H9 (cell line): ENCODE data around the gene THSD7B. TPM values are rescaled to one million over a fixed set of nuclear protein-coding genes. Genes with fewer than 3 reads are reported as not detected.

Source experiments
- DNase-seq: peaks from one replicate; pipeline ENCODE4 v3.0.0-alpha.2; 2017
- H2AFZ ChIP-seq: one replicate; pipeline ENCODE4 v1.6.1; 2013; ENCODE audit warnings: mild to moderate bottlenecking, low read length, control low read depth, moderate library complexity
- H2AK5ac ChIP-seq: 2 replicates; pipeline ENCODE4 v1.6.1; 2013; ENCODE audit warnings: low read length, control low read depth, mixed read lengths; ENCODE audit not compliant: insufficient read length
- H2BK120ac ChIP-seq: one replicate; pipeline ENCODE4 v1.6.1; 2013; ENCODE audit warnings: low read depth, mild to moderate bottlenecking, low read length, control low read depth, inconsistent platforms; ENCODE audit not compliant: poor library complexity, severe bottlenecking
- H2BK12ac ChIP-seq: 2 replicates; pipeline ENCODE4 v1.6.1; 2013; ENCODE audit warnings: low read length, control low read depth, mixed read lengths, low read depth; ENCODE audit not compliant: insufficient read length
- H2BK15ac ChIP-seq: 2 replicates; pipeline ENCODE4 v1.6.1; 2013; ENCODE audit warnings: low read depth, low read length, control low read depth
- H2BK20ac ChIP-seq: one replicate; pipeline ENCODE4 v1.6.1; 2013; ENCODE audit warnings: low read depth, mild to moderate bottlenecking, low read length, control low read depth, inconsistent platforms; ENCODE audit not compliant: poor library complexity, severe bottlenecking
- H2BK5ac ChIP-seq: 2 replicates; pipeline ENCODE4 v1.6.1; 2013; ENCODE audit warnings: low read length, control low read depth, mixed read lengths; ENCODE audit not compliant: insufficient read length
- H3K14ac ChIP-seq: 2 replicates; pipeline ENCODE4 v1.6.1; 2013; ENCODE audit warnings: low read length, control low read depth; ENCODE audit not compliant: insufficient read depth
- H3K18ac ChIP-seq: 2 replicates; pipeline ENCODE4 v1.6.1; 2013; ENCODE audit warnings: low read depth, mild to moderate bottlenecking, mixed read lengths, low read length, control low read depth; ENCODE audit not compliant: insufficient read length
- H3K23ac ChIP-seq: 2 replicates; pipeline ENCODE4 v1.6.1; 2013; ENCODE audit warnings: low read length, control low read depth, mixed read lengths, low read depth; ENCODE audit not compliant: insufficient read length
- H3K23me2 ChIP-seq: 2 replicates; pipeline ENCODE4 v1.6.1; 2013; ENCODE audit warnings: low read depth, mild to moderate bottlenecking, mixed read lengths, low read length, control low read depth; ENCODE audit not compliant: insufficient read length, poor library complexity, severe bottlenecking
- H3K27ac ChIP-seq: 2 replicates; pipeline ENCODE4 v1.5.1; 2013; ENCODE audit warnings: low read length, control low read depth, mixed read lengths, low read depth; ENCODE audit not compliant: insufficient read length
- H3K27me3 ChIP-seq: 2 replicates; pipeline ENCODE4 v1.6.1; 2013; ENCODE audit warnings: low read length, control low read depth, inconsistent platforms; ENCODE audit not compliant: insufficient read depth
- H3K4ac ChIP-seq: 2 replicates; pipeline ENCODE4 v1.6.1; 2013; ENCODE audit warnings: low read depth, mild to moderate bottlenecking, control low read depth, inconsistent platforms, low read length, moderate library complexity
- H3K4me1 ChIP-seq: 2 replicates; pipeline ENCODE4 v1.6.1; 2013; ENCODE audit warnings: low read length, control low read depth, inconsistent platforms; ENCODE audit not compliant: insufficient read depth
- H3K4me2 ChIP-seq: 2 replicates; pipeline ENCODE4 v1.6.1; 2013; ENCODE audit warnings: low read length, control low read depth, mixed read lengths; ENCODE audit not compliant: insufficient read length, insufficient read depth
- H3K56ac ChIP-seq: 2 replicates; pipeline ENCODE4 v1.6.1; 2013; ENCODE audit warnings: low read depth, mild to moderate bottlenecking, mixed read lengths, low read length, control low read depth; ENCODE audit not compliant: insufficient read length
- H3K79me1 ChIP-seq: 2 replicates; pipeline ENCODE4 v1.6.1; 2013; ENCODE audit warnings: low read depth, mild to moderate bottlenecking, moderate library complexity, low read length, control low read depth, inconsistent platforms; ENCODE audit not compliant: insufficient read depth, poor library complexity, severe bottlenecking
- H3K79me2 ChIP-seq: 2 replicates; pipeline ENCODE4 v1.6.1; 2013; ENCODE audit warnings: low read length, control low read depth, inconsistent platforms; ENCODE audit not compliant: insufficient read depth
- H3K9ac ChIP-seq: 2 replicates; pipeline ENCODE4 v1.6.1; 2013; ENCODE audit warnings: low read length, control low read depth, mixed read lengths; ENCODE audit not compliant: insufficient read length; ENCODE audit errors: extremely low read depth
- H3K9me3 ChIP-seq: one replicate; pipeline ENCODE4 v1.6.1; 2013; ENCODE audit warnings: low read depth, low read length, inconsistent platforms; ENCODE audit not compliant: control insufficient read depth
- H3T11ph ChIP-seq: one replicate; pipeline ENCODE4 v1.6.1; 2013; ENCODE audit warnings: mild to moderate bottlenecking, low read length, control low read depth, inconsistent platforms
- H4K20me1 ChIP-seq: one replicate; pipeline ENCODE4 v1.6.1; 2013; ENCODE audit not compliant: control insufficient read depth, insufficient read length, insufficient read depth
- H4K5ac ChIP-seq: 2 replicates; pipeline ENCODE4 v1.6.1; 2013; ENCODE audit warnings: low read depth, mild to moderate bottlenecking, mixed read lengths, low read length, control low read depth; ENCODE audit not compliant: insufficient read length
- H4K8ac ChIP-seq: replicated peaks from 2 replicates; pipeline ENCODE4 v1.6.1; 2013; ENCODE audit warnings: low read length, control low read depth, mixed read lengths, low read depth; ENCODE audit not compliant: insufficient read length
- H4K91ac ChIP-seq: 2 replicates; pipeline ENCODE4 v1.6.1; 2013; ENCODE audit warnings: low read depth, mild to moderate bottlenecking, moderate library complexity, mixed read lengths, low read length, control low read depth; ENCODE audit not compliant: insufficient read length
- H3K27ac Mint-ChIP-seq, 3 experiments: 2 replicates in 2 of 3; 3 replicates in 1 of 3; pipeline ENCODE4 v1.8.0; 2020 to 2021; ENCODE audit warnings: mixed read lengths in 3 of 3, mild to moderate bottlenecking in 1 of 3, moderate library complexity in 1 of 3
- H3K27me3 Mint-ChIP-seq: 2 replicates; pipeline ENCODE4 v1.8.0; 2021; ENCODE audit warnings: low read depth, mild to moderate bottlenecking, moderate library complexity, mixed read lengths
- H3K36me3 Mint-ChIP-seq, 3 experiments: 2 replicates in 2 of 3; 3 replicates in 1 of 3; pipeline ENCODE4 v1.8.0; 2020 to 2021; ENCODE audit warnings: low read depth in 3 of 3, mixed read lengths in 3 of 3; ENCODE audit not compliant: insufficient read depth in 1 of 3
- H3K4me1 Mint-ChIP-seq, 2 experiments: 2 replicates each; pipeline ENCODE4 v1.8.0; 2020; ENCODE audit warnings: mixed read lengths in 2 of 2
- H3K4me3 Mint-ChIP-seq, 2 experiments: 2 replicates in 1 of 2; 3 replicates in 1 of 2; pipeline ENCODE4 v1.8.0; 2020 to 2021; ENCODE audit warnings: mild to moderate bottlenecking in 2 of 2, mixed read lengths in 2 of 2, moderate library complexity in 1 of 2
- H3K9me3 Mint-ChIP-seq, 2 experiments: 2 replicates in 1 of 2; 3 replicates in 1 of 2; pipeline ENCODE4 v1.8.0; 2020; ENCODE audit warnings: mild to moderate bottlenecking in 2 of 2, mixed read lengths in 2 of 2, moderate library complexity in 1 of 2
- WGBS: extraction: QIAGEN DNeasy Blood & Tissue Kit; methylation state at CpG from one replicate; pipeline ENCODE4 v1.1.7; 2013; ENCODE audit warnings: missing lambda C conversion rate, low lambda C conversion rate, mixed read lengths; ENCODE audit not compliant: insufficient read length; ENCODE audit errors: extremely low coverage; 5-methylcytosine and 5-hydroxymethylcytosine counted together
- total RNA-seq: library from RNA; stranded (reverse); gene quantifications from 2 replicates; pipeline ENCODE4 v1.2.1, GENCODE V29; 2021
- TF ChIP-seq, protein P1 (sequence below): fragments of 200-600 bp; sonication (generic); conservative IDR thresholded peaks from 3 replicates; pipeline ENCODE4 v1.8.0; 2021; ENCODE audit warnings: antibody characterized with exemption, mild to moderate bottlenecking

The THSD7B gene
- total RNA-seq, 1 experiment from 2014 or later, result 0.85 TPM

DNA sequence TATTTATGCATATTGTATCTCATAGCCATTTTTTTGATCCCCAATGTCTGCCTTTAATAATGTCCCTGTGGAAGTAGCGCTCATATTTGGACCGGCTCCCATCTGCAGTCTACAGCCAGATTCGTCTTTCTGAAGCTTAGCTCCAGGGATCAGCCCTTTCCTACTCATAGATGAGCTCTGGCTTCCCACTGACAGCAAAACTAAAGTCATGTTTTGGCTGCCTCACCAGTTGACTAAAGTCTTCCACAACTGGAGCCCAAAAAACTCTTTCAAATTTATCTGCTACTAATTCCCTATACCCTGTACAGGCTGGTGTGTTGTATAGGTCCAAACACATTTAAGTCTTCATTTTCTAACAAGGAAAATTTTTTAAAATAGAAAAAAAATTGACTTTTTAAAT, 904.8 kb downstream of the THSD7B start:
- H3K23me2 ChIP-seq, result no peaks in the 10 kb centered on the region
- no peak overlapping the region for H3K18ac ChIP-seq
- Mint-ChIP-seq H3K36me3 (no peaks in the 10 kb centered on the region), H3K9me3 (no peaks in the 10 kb centered on the region), H3K4me1 (no peaks in the 10 kb centered on the region), H3K4me3 (no peak overlapping the region), H3K27ac (no peak overlapping the region), H3K27me3 (no peaks in the 10 kb centered on the region)
- no peaks in the 10 kb centered on the region for H3K4me1 ChIP-seq
- no peak overlapping the region for H2AK5ac ChIP-seq
- H3K27me3 ChIP-seq, result no peaks in the 10 kb centered on the region
- H3T11ph ChIP-seq, result no peak overlapping the region
- H2BK20ac ChIP-seq, result no peak overlapping the region
- no peak overlapping the region for H3K14ac ChIP-seq
- H2BK15ac ChIP-seq, result no peak overlapping the region
- TF ChIP-seq, protein P1, sequence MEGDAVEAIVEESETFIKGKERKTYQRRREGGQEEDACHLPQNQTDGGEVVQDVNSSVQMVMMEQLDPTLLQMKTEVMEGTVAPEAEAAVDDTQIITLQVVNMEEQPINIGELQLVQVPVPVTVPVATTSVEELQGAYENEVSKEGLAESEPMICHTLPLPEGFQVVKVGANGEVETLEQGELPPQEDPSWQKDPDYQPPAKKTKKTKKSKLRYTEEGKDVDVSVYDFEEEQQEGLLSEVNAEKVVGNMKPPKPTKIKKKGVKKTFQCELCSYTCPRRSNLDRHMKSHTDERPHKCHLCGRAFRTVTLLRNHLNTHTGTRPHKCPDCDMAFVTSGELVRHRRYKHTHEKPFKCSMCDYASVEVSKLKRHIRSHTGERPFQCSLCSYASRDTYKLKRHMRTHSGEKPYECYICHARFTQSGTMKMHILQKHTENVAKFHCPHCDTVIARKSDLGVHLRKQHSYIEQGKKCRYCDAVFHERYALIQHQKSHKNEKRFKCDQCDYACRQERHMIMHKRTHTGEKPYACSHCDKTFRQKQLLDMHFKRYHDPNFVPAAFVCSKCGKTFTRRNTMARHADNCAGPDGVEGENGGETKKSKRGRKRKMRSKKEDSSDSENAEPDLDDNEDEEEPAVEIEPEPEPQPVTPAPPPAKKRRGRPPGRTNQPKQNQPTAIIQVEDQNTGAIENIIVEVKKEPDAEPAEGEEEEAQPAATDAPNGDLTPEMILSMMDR, result no peak
- H2BK120ac ChIP-seq, result no peak overlapping the region
- H2BK5ac ChIP-seq, result no peak overlapping the region
- WGBS, result no CpG with 5 or more reads among the region's 3 CpGs
- no peak overlapping the region for H3K56ac ChIP-seq
- H3K9me3 ChIP-seq, result no peaks in the 10 kb centered on the region
- H3K4me2 ChIP-seq, result no peak overlapping the region
- H3K79me2 ChIP-seq, result no peaks in the 10 kb centered on the region
- no peak overlapping the region for H2BK12ac ChIP-seq
- H3K27ac ChIP-seq, result no peak overlapping the region
- no peak overlapping the region for H2AFZ ChIP-seq
- DNase-seq, result no peak
- no peak overlapping the region for H3K9ac ChIP-seq
- H4K5ac ChIP-seq, result no peak overlapping the region
- no peak overlapping the region for H3K4ac ChIP-seq
- H4K8ac ChIP-seq, result no peak overlapping the region
- H3K79me1 ChIP-seq, result no peaks in the 10 kb centered on the region
- H3K23ac ChIP-seq, result no peak overlapping the region
- H4K20me1 ChIP-seq, result no peaks in the 10 kb centered on the region
- H4K91ac ChIP-seq, result no peak overlapping the region
